ENCODE data around the gene FRAT1.

DNA sequence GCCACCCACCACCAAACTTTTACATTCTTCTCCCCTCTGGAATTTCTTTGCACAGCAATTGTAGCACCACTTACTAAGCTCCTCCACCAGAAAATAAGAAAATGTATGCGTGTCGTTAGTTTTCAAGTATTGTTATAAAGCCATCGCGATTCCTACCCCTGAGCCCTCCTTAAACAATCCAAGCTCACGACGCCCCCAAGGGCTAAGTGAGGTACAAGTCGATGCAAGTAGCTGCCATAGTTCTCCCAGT lies 14.2 kb downstream of the FRAT1 start:
- no peak for TF ChIP-seq POLR2AphosphoS5 (IDR thresholded peaks at IDR 0.05)
- TF ChIP-seq POLR2A (IDR thresholded peaks at IDR 0.05; ENCODE audit: low read depth): no peak
